ENCODE measurements around the gene DDR2.

GRCh38 chr1:162696286-162696862, 64.1 kb downstream of the DDR2 start:
- TF ChIP-seq POLR2AphosphoS5 (IDR thresholded peaks at IDR 0.05; ENCODE audit: low read depth, low read length) (no peak), POLR2A (IDR thresholded peaks at IDR 0.05; ENCODE audit: low read depth, low read length) (no peak)

Measured in GM12891 (cell line).